SK-N-MC (cell line): ENCODE data around the gene A2ML1.
"Not testable (repeated sequence)": the region's sequence is repeated elsewhere in the genome, so short reads cannot be mapped to it uniquely, and the experiment has no call there.

Experiments used
- DNase-seq: peaks from one replicate; pipeline ENCODE4 v3.0.0-alpha.2; 2011; ENCODE audit warnings: low read depth, low spot score
- H3K27ac ChIP-seq: fragments of 200-600 bp; sonication (generic); 2 replicates; pipeline ENCODE4 v1.5.1; 2016; ENCODE audit warnings: mixed run types
- H3K36me3 ChIP-seq: fragments of 200-600 bp; sonication (generic); 2 replicates; pipeline ENCODE4 v1.6.1; 2017; ENCODE audit warnings: antibody characterized with exemption, low read length, mixed read lengths; ENCODE audit not compliant: insufficient read depth
- H3K4me3 ChIP-seq: fragments of 200-600 bp; sonication (generic); 2 replicates; pipeline ENCODE4 v1.5.1; 2016
- H3K9ac ChIP-seq: fragments of 200-600 bp; sonication (generic); 2 replicates; pipeline ENCODE4 v1.8.0; 2017; ENCODE audit warnings: mixed run types, mixed read lengths; ENCODE audit not compliant: insufficient read length
- H3K9me3 ChIP-seq: fragments of 200-600 bp; sonication (generic); 2 replicates; pipeline ENCODE4 v1.6.1; 2017; ENCODE audit warnings: low read depth, mild to moderate bottlenecking, antibody characterized with exemption, low read length, moderate library complexity, mixed read lengths
- EZH2 ChIP-seq: fragments of 200-600 bp; sonication (generic); IDR thresholded peaks from one replicate; pipeline ENCODE4 v1.6.1; 2017; ENCODE audit warnings: antibody characterized with exemption
- FOXP2 ChIP-seq: optimal IDR thresholded peaks from 2 replicates; pipeline ENCODE3; 2011; ENCODE audit warnings: mild to moderate bottlenecking, moderate library complexity; ENCODE audit not compliant: insufficient read depth; ENCODE audit errors: extremely low read length, control extremely low read depth
- POLR2AphosphoS5 ChIP-seq: IDR thresholded peaks from 2 replicates; pipeline ENCODE4 v1.6.1; 2012; ENCODE audit warnings: mild to moderate bottlenecking, low read depth, low read length, borderline replicate concordance

A2ML1 gene

DNA sequence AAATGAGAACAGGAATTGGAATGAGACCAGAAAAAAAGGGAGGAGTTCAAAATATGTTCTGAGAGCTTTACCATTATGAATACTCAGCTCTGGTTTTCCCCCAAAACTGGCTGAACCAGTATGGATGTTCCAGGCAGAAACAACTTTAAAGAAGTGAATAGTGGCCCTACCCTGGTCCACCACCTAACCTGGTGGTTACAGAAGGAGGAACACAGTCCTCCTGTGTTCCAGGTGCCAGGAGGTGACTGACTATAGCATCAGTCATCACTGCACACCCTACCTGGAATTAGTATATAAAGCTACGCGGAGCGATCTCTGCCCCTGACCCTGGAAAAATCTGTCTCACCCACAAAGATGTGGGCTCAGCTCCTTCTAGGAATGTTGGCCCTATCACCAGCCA, at the start of gene A2ML1:
Gene A2ML1, plus strand, starts transcription at position 324 of the 400 bp plus-strand sequence. Its CDS starts 31 bp downstream, at position 355.
- Histone ChIP-seq H3K4me3 (no peak within 1 kb of the TSS), H3K9me3 (peaks cover 3% of the 10 kb centered on the region; the same call in 1 of the 2 replicates), H3K9ac (no peak within 1 kb of the TSS), H3K36me3 (no peaks in the 10 kb centered on the region), H3K27ac (no peak within 1 kb of the TSS)
- no peak for DNase-seq
- TF ChIP-seq EZH2 (no peak), POLR2AphosphoS5 (no peak), FOXP2 (no peak)

DNA sequence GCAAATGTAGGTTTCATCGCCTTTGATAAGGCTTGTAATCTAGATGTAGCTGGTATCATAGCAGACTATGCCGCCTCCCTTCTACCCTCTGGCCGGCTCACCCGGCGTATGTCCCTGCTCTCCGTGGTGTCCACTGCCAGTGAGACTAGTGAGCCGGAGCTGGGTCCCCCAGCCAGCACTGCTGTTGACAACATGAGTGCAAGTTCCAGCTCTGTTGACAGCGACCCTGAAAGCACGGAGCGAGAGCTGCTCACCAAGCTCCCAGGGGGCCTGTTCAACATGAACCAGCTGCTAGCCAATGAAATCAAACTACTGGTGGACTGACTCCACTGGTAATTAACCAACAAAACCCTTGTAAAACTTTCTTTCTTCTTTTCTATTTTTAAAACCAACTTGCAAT, 49.0 kb upstream of the A2ML1 start:
- H3K9me3 ChIP-seq: no peaks in the 10 kb centered on the region
- TF ChIP-seq FOXP2 (no peak), POLR2AphosphoS5 (no peak), EZH2 (no peak)
- no peak overlapping the region for H3K27ac ChIP-seq
- no peak overlapping the region for H3K4me3 ChIP-seq
- peaks cover 48% of the 10 kb centered on the region for H3K36me3 ChIP-seq
- H3K9ac ChIP-seq: no peak overlapping the region
- DNase-seq: no peak

DNA sequence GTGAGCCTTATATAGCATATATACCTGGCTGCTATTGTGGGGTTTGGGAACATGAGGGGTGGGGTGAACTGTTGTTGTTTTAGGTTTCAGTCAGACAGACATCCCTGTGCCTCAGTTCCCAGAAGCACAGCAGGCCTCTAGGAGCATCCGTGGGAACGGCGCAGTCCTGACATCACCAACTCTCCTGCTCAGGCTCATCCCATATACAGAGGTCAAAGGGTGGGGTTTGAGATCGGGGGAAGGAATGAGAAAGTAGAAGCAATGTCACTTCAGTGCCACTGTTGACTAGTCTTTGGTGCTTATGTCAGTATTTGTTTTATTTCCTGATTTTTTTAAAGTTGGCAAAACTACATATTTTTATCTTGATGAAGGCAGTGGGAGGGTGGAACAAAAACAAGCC, 43.1 kb upstream of the A2ML1 start:
- TF ChIP-seq FOXP2 (no peak), POLR2AphosphoS5 (no peak), EZH2 (no peak)
- Histone ChIP-seq H3K4me3 (no peak overlapping the region), H3K27ac (no peak overlapping the region), H3K9me3 (no peaks in the 10 kb centered on the region), H3K9ac (no peak overlapping the region), H3K36me3 (peaks cover 50% of the 10 kb centered on the region)
- no peak for DNase-seq

DNA sequence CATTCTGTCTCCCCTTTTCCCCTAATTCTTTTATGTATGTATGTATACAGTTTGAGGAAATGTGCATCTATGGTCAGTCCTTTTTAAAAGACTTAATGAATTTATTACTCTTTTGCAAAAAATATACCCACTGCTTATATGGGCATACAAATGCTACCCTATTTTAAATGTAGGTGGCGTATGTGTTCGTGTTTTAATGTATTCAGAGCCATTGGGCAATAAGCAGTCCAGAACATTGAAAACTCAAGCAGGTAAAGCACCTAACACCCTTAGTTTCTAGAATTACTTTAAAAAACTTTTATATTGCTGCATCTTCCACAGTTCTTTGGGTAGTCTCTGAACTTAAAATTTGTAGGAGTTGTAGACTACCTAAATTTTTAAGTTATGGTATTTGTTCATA, 42.6 kb upstream of the A2ML1 start:
- no peak overlapping the region for H3K9ac ChIP-seq
- TF ChIP-seq EZH2 (no peak), FOXP2 (no peak), POLR2AphosphoS5 (no peak)
- no peak for DNase-seq
- H3K36me3 ChIP-seq: peaks cover 44% of the 10 kb centered on the region
- H3K4me3 ChIP-seq: no peak overlapping the region
- no peak overlapping the region for H3K27ac ChIP-seq
- H3K9me3 ChIP-seq: no peaks in the 10 kb centered on the region

GRCh38 chr12:8780389-8780788, 42.0 kb upstream of the A2ML1 start:
- H3K9me3 ChIP-seq: no peaks in the 10 kb centered on the region
- TF ChIP-seq POLR2AphosphoS5 (no peak), FOXP2 (no peak)
- no peak overlapping the region for H3K27ac ChIP-seq
- DNase-seq: peak; percentile 8
- H3K4me3 ChIP-seq: no peak overlapping the region
- peaks cover 38% of the 10 kb centered on the region for H3K36me3 ChIP-seq
- no peak overlapping the region for H3K9ac ChIP-seq

GRCh38 chr12:8781381-8782127, 40.9 kb upstream of the A2ML1 start:
- H3K4me3 ChIP-seq: no peak overlapping the region
- peaks cover 33% of the 10 kb centered on the region for H3K36me3 ChIP-seq
- H3K9ac ChIP-seq: no peak overlapping the region
- no peak overlapping the region; the same call in none of the 2 replicates for H3K27ac ChIP-seq
- no peak for DNase-seq
- no peaks in the 10 kb centered on the region for H3K9me3 ChIP-seq
- TF ChIP-seq FOXP2 (no peak), POLR2AphosphoS5 (no peak), EZH2 (no peak)

GRCh38 chr12:8784290-8784888, 38.0 kb upstream of the A2ML1 start:
- Histone ChIP-seq H3K9me3 (no peaks in the 10 kb centered on the region), H3K9ac (no peak overlapping the region), H3K4me3 (no peak overlapping the region), H3K36me3 (peaks cover 20% of the 10 kb centered on the region), H3K27ac (no peak overlapping the region)
- no peak for DNase-seq
- TF ChIP-seq POLR2AphosphoS5 (peak; percentile 19; the same call in 1 of the 2 replicates), EZH2 (no peak)

GRCh38 chr12:8785499-8785898, 36.9 kb upstream of the A2ML1 start:
- TF ChIP-seq POLR2AphosphoS5 (no peak), EZH2 (no peak), FOXP2 (no peak)
- no peak for DNase-seq
- Histone ChIP-seq H3K9ac (no peak overlapping the region), H3K36me3 (peaks cover 19% of the 10 kb centered on the region), H3K27ac (no peak overlapping the region), H3K9me3 (no peaks in the 10 kb centered on the region), H3K4me3 (no peak overlapping the region)

DNA sequence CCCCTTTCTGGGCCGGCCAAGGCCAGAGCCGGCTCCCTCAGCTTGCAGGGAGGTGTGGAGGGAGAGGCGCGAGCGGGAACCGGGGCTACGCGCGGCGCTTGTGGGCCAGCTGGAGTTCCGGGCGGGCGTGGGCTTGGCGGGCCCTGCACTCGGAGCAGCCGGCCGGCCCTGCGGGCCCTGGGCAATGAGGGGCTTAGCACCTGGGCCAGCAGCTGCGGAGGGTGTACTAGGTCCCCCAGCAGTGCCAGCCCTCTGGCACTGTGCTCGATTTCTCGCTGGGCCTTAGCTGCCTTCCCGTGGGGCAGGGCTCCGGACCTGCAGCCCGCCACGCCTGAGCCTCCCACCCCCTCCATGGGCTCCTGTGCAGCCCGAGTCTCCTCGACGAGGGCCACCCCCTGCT, 35.2 kb upstream of the A2ML1 start:
- peaks cover 12% of the 10 kb centered on the region for H3K36me3 ChIP-seq
- H3K9ac ChIP-seq, H3K4me3 ChIP-seq, H3K27ac ChIP-seq, DNase-seq, H3K9me3 ChIP-seq: not testable (repeated sequence)

DNA sequence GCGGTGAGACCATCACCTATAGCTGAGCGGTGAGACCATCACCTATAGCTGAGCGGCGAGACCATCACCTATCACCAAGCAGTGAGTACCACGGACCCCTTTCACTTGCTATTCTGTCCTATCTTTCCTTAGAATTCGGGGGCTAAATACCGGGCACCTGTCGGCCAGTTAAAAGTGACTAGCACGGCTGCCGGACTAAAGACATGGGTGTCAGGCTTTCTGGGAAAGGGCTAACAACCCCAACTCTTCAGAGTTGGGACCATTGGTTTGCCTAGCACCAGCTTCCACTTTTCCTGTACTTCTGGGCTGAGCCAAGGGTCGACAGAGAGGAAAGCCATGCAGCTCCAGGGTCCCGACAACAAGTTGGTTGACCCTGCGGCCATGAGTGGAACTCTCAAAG, 33.7 kb upstream of the A2ML1 start:
- H3K9ac ChIP-seq, H3K27ac ChIP-seq, DNase-seq, H3K9me3 ChIP-seq, H3K36me3 ChIP-seq, H3K4me3 ChIP-seq: not testable (repeated sequence)

DNA sequence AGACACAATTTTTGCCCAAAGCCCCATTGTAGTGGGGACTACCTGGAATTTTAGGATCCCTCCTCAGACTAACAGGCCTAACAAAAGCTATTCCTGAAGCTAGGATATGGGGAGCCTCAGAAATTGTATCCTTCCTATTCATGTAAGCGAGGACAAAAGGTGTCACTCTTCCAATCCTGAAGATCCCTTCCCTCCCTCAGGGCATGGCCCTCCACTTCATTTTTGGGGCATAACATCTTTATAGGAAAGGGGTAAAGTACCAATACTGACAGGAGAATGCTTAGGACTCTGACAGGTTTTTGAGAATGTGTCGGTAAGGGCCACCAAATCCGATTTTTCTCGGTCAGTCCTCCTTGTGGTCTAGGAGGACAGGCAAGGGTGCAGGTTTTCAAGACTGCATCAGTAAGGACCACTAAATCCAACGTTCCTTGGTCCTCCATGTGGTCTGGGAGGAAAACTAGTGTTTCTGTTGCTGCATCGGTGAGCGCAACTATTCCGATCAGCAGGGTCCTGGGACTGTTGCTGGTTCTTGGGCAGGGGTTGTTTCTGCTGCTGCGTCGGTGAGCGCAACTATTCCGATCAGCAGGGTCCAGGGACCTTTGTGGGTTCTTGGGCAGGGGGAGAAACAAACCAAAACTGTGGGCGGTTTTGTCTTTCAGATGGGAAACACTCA, 32.9 kb upstream of the A2ML1 start:
- H3K27ac ChIP-seq, H3K4me3 ChIP-seq, DNase-seq, H3K9ac ChIP-seq, H3K36me3 ChIP-seq, H3K9me3 ChIP-seq: not testable (repeated sequence)

GRCh38 chr12:8793226-8793625, 29.2 kb upstream of the A2ML1 start:
- H3K9me3 ChIP-seq, DNase-seq, H3K36me3 ChIP-seq, H3K27ac ChIP-seq, H3K9ac ChIP-seq, H3K4me3 ChIP-seq: not testable (repeated sequence)
